SJSA1 (cell line): ENCODE measurements around the gene ADCY3. TPM values are rescaled to one million over a fixed set of nuclear protein-coding genes. Genes with fewer than 3 reads are reported as not detected.

ENCODE experiments used
- DNase-seq, 2 experiments: peaks; one replicate each; pipeline ENCODE4 v3.0.0-alpha.2; 2015 to 2020; ENCODE audit warnings: low spot score in 2 of 2, low read depth in 1 of 2
- H3K27ac ChIP-seq: fragments of 250-450 bp; sonication (Bioruptor Pico); 2 replicates; pipeline ENCODE4 v1.5.1; 2020; ENCODE audit warnings: mild to moderate bottlenecking, moderate library complexity
- H3K27me3 ChIP-seq: fragments of 250-450 bp; sonication (Bioruptor Pico); replicated peaks from 2 replicates; pipeline ENCODE4 v1.5.1; 2020; ENCODE audit warnings: mild to moderate bottlenecking, moderate library complexity
- H3K36me3 ChIP-seq: fragments of 250-450 bp; sonication (Bioruptor Pico); 2 replicates; pipeline ENCODE4 v1.5.1; 2020; ENCODE audit warnings: mild to moderate bottlenecking
- H3K4me1 ChIP-seq: fragments of 250-450 bp; sonication (Bioruptor Pico); replicated peaks from 2 replicates; pipeline ENCODE4 v1.6.1; 2021; ENCODE audit warnings: mild to moderate bottlenecking
- H3K4me3 ChIP-seq: fragments of 250-450 bp; sonication (Bioruptor Pico); 2 replicates; pipeline ENCODE4 v1.5.1; 2020; ENCODE audit warnings: mild to moderate bottlenecking
- H3K9me3 ChIP-seq: fragments of 250-450 bp; sonication (Bioruptor Pico); replicated peaks from 2 replicates; pipeline ENCODE4 v1.5.1; 2020; ENCODE audit warnings: mild to moderate bottlenecking
- total RNA-seq: library from RNA; depleted of rRNA; stranded (reverse); fragments of >200 nt; shearing (Covaris generic); gene quantifications from 2 replicates; pipeline ENCODE4 v1.2.3, GENCODE V29; 2014

ADCY3 gene
- total RNA-seq, 1 experiment from 2014 or later = 22.7 TPM

DNA sequence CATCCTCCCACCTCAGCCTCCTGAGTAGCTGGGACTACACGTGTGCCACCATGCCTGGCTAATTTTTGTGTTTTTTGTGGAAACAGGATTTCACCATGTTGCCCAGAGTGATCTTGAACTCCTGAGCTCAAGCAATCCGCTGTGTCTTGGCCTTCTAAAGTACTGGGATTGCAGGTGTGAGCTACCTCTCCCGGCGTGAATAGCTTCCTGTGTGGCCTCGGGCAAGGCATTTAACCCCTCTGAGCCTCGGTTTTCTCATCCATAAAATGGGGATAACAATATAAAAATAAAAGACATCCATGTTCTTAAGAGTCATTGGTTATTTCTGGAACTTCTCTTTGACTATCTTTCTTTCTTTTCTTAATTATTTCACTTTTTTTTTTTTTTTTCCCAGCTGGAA is 19.3 kb upstream of the ADCY3 start:
- Histone ChIP-seq H3K4me1 (no peaks in the 10 kb centered on the region), H3K27ac (no peak overlapping the region), H3K36me3 (no peaks in the 10 kb centered on the region), H3K4me3 (no peak overlapping the region), H3K27me3 (no peaks in the 10 kb centered on the region), H3K9me3 (no peaks in the 10 kb centered on the region)
- DNase-seq = no peak

DNA sequence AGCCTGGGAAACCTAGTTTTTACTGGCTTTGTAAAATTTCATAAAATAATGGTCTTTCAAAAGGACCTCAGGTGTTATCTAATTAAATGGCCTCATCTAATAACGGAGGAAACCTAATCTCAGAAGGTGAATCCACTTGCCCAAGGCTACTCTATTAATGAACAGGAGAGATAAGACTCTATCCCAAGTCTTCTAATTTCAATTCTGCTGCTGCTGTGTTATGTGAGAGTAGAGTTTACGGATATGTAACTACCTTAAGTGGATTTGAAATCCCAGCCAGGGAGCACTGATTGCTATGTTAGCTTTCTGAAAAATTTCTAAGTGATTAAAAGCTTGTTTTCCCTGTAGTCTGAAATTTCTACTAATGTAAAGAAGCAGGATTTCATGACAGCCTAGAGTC is 17.2 kb upstream of the ADCY3 start:
- Histone ChIP-seq H3K4me3 (no peak overlapping the region), H3K36me3 (no peaks in the 10 kb centered on the region), H3K4me1 (no peaks in the 10 kb centered on the region), H3K9me3 (no peaks in the 10 kb centered on the region), H3K27ac (no peak overlapping the region), H3K27me3 (no peaks in the 10 kb centered on the region)
- DNase-seq = no peak

DNA sequence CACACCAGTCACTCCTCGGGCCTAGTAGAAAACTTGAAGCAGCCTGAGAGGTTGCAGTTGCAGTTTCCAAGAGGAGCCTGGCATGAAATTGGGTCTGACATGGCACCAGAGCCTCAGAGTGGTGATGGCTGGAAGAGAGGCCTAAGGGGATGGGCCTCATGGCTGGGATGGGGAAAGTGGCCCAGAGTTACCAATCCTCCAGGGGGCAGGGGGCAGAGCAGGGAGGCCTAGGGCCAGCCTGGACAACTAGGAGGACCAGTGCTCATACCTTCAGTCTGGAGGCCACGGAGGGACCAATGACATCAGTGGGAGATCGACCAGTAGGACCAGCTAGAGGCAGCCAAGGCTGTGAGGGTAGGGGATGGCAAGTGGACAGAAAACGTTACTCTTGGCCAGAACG is 15.1 kb upstream of the ADCY3 start:
- no peaks in the 10 kb centered on the region for H3K27me3 ChIP-seq
- no peak for DNase-seq
- no peaks in the 10 kb centered on the region for H3K4me1 ChIP-seq
- no peak overlapping the region for H3K4me3 ChIP-seq
- no peaks in the 10 kb centered on the region for H3K36me3 ChIP-seq
- H3K27ac ChIP-seq = no peak overlapping the region
- no peaks in the 10 kb centered on the region for H3K9me3 ChIP-seq

DNA sequence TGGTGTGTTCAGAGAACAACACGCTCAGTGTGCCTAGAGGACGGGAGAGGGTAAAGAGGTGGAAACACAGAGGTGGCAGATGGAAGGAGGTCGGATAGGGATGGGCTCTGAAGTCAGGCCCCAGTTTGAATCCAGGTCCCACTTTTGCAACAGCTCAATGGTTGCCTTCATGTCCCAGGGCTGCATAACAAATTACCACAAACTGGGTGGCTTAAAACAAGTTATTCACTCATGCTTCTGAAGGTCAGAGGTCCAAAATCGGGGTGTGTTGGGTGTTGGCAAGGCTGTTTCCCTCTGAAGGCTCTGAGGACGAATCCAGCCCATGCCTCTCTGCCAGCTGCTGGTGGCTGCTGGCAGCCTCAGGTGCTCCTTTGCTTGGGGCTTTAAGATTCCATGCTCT is 12.7 kb upstream of the ADCY3 start:
- Histone ChIP-seq H3K36me3 (no peaks in the 10 kb centered on the region), H3K4me3 (no peak overlapping the region), H3K27me3 (no peaks in the 10 kb centered on the region), H3K27ac (no peak overlapping the region), H3K9me3 (no peaks in the 10 kb centered on the region), H3K4me1 (no peaks in the 10 kb centered on the region)
- DNase-seq = no peak

DNA sequence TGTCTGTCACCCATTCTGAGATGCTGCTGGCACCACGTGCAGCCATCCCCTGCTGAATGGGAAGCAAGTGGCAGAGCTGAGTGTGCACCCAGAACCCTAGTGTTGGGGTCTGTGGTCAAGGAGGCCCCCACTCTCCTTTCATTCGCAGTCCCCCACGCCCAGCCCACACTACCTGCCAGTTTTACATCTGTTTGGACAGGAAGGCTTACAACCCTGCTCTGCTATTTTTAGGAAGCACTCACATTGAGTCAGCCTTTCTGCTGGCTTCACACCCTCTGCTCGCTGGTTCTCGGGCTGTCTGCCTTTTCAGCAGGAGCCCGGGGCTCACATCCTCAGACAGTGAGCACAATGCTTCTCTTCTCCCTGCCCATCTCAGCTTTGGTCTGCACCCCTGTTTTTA is 10.7 kb upstream of the ADCY3 start:
- no peaks in the 10 kb centered on the region for H3K27me3 ChIP-seq
- H3K4me3 ChIP-seq = no peak overlapping the region
- no peaks in the 10 kb centered on the region for H3K9me3 ChIP-seq
- H3K36me3 ChIP-seq = no peaks in the 10 kb centered on the region
- H3K4me1 ChIP-seq = no peaks in the 10 kb centered on the region
- no peak overlapping the region for H3K27ac ChIP-seq
- no peak for DNase-seq

- Histone ChIP-seq H3K27me3 (no peaks in the 10 kb centered on the region), H3K4me1 (no peaks in the 10 kb centered on the region), H3K4me3 (no peak overlapping the region), H3K27ac (no peak overlapping the region), H3K9me3 (no peaks in the 10 kb centered on the region), H3K36me3 (no peaks in the 10 kb centered on the region)
- DNase-seq = no peak
These were observed 9.2 kb upstream of the ADCY3 start for GRCh38 chr2:24929230-24929629.

GRCh38 chr2:24928036-24928435 is 8.0 kb upstream of the ADCY3 start:
- no peaks in the 10 kb centered on the region for H3K4me1 ChIP-seq
- no peak overlapping the region for H3K27ac ChIP-seq
- H3K9me3 ChIP-seq = no peaks in the 10 kb centered on the region
- no peak for DNase-seq
- no peaks in the 10 kb centered on the region for H3K36me3 ChIP-seq
- H3K27me3 ChIP-seq = no peaks in the 10 kb centered on the region
- no peak overlapping the region for H3K4me3 ChIP-seq

GRCh38 chr2:24926602-24927252 is 6.7 kb upstream of the ADCY3 start:
- no peak for DNase-seq
- no peak overlapping the region for H3K27ac ChIP-seq
- H3K36me3 ChIP-seq = no peaks in the 10 kb centered on the region
- H3K4me3 ChIP-seq = no peak overlapping the region
- H3K9me3 ChIP-seq = no peaks in the 10 kb centered on the region
- H3K27me3 ChIP-seq = no peaks in the 10 kb centered on the region
- no peaks in the 10 kb centered on the region for H3K4me1 ChIP-seq

DNA sequence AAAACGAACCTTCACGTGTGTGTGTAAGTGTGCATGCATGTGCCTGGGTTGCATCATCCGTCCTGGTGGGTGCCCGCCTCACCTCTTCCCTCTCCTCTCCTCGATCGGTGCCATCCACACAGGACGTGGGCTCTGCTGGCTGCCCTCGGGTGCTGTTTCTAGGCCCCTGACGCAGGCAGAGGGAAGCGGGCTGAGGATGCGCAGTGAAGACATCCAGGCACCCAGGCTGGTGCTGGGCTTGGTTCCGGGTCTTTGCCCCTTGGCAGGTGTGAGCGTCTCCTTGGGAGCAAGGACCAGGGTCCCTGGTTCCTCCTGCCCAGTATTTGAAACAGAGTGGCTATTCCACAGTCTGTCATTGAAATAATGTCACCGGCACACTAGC is 6.2 kb upstream of the ADCY3 start:
- H3K27ac ChIP-seq = no peak overlapping the region
- H3K4me3 ChIP-seq = no peak overlapping the region
- no peaks in the 10 kb centered on the region for H3K36me3 ChIP-seq
- DNase-seq = no peak
- no peaks in the 10 kb centered on the region for H3K4me1 ChIP-seq
- H3K27me3 ChIP-seq = no peaks in the 10 kb centered on the region
- H3K9me3 ChIP-seq = no peaks in the 10 kb centered on the region

- no peak overlapping the region for H3K4me3 ChIP-seq
These were observed 5.8 kb upstream of the ADCY3 start for GRCh38 chr2:24925815-24926214.

DNA sequence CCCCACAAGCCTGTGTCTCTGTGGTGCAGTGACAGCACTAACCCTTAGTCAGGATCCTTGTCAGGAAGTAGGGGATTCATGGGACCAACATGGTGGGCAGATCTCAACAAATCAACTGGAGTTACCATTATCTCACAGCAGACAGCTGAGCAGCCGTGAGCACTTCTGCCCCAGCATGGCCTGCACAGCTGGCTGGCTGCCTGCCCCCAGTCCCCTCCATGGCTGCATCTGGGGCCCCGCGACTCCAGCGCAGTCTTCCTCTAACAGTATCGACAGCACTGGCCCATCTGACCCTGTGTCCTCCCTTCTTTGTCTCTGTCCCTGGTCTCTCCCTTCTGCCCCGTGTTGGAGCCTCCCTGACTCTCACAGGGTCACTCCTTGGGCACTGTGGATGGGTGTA is 4.7 kb upstream of the ADCY3 start:
- H3K36me3 ChIP-seq = no peaks in the 10 kb centered on the region
- no peaks in the 10 kb centered on the region for H3K9me3 ChIP-seq
- DNase-seq = no peak
- peaks cover 7% of the 10 kb centered on the region for H3K4me1 ChIP-seq
- no peaks in the 10 kb centered on the region for H3K27me3 ChIP-seq
- H3K27ac ChIP-seq = no peak overlapping the region
- H3K4me3 ChIP-seq = no peak overlapping the region

More at GRCh38 chr2:24925815-24926214, 5.8 kb upstream of the ADCY3 start:
- Histone ChIP-seq H3K4me1 (peaks cover 3% of the 10 kb centered on the region), H3K27me3 (no peaks in the 10 kb centered on the region), H3K9me3 (no peaks in the 10 kb centered on the region), H3K36me3 (no peaks in the 10 kb centered on the region), H3K27ac (no peak overlapping the region)
- no peak for DNase-seq

- Histone ChIP-seq H3K27me3 (no peaks in the 10 kb centered on the region), H3K4me1 (peaks cover 12% of the 10 kb centered on the region), H3K36me3 (no peaks in the 10 kb centered on the region), H3K27ac (no peak overlapping the region), H3K9me3 (no peaks in the 10 kb centered on the region), H3K4me3 (no peak overlapping the region)
- no peak for DNase-seq
These were observed 4.2 kb upstream of the ADCY3 start for GRCh38 chr2:24924266-24924665.

DNA sequence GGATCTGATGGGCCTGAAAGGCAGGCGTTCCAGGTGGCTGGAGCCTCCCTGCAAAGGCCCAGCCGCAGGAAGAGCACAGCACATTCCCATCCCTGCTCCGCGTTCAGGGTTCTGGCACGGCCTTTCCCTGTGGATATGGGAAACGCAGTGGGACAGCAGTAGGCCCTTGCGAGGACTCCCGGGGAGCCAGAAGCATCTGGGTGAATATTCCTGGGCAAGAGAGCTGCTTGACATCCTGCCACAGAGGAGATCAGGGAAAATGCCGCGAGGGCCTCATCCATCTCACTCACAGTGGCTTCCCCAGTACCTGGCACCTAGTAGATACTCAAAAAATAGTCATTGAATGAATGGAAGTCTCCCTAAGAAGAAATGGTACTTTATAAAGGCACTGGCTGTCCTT is 3.1 kb upstream of the ADCY3 start:
- H3K27me3 ChIP-seq = no peaks in the 10 kb centered on the region
- no peak overlapping the region for H3K4me3 ChIP-seq
- H3K9me3 ChIP-seq = no peaks in the 10 kb centered on the region
- peaks cover 5% of the 10 kb centered on the region for H3K36me3 ChIP-seq
- no peak overlapping the region for H3K27ac ChIP-seq
- DNase-seq = no peak
- H3K4me1 ChIP-seq = peaks cover 17% of the 10 kb centered on the region

- Histone ChIP-seq H3K27ac (no peak overlapping the region), H3K4me1 (peaks cover 17% of the 10 kb centered on the region), H3K9me3 (no peaks in the 10 kb centered on the region), H3K4me3 (no peak overlapping the region), H3K36me3 (peaks cover 9% of the 10 kb centered on the region), H3K27me3 (no peaks in the 10 kb centered on the region)
- DNase-seq = no peak
These were observed 2.5 kb upstream of the ADCY3 start for GRCh38 chr2:24922556-24922955.

- peaks cover 14% of the 10 kb centered on the region for H3K36me3 ChIP-seq
- peaks cover 17% of the 10 kb centered on the region for H3K4me1 ChIP-seq
- DNase-seq = peak in 1 of 2 experiments; percentile 32
- no peaks in the 10 kb centered on the region for H3K27me3 ChIP-seq
- H3K9me3 ChIP-seq = no peaks in the 10 kb centered on the region
- H3K4me3 ChIP-seq = peak overlapping the region; percentile 81
- no peak overlapping the region for H3K27ac ChIP-seq
These were observed 888 bp upstream of the ADCY3 start for GRCh38 chr2:24920809-24921441.
